GM20000 (cell line): Measurements from ENCODE around the gene ARMH3.

Experiments used
- DNase-seq: peaks from one replicate; pipeline ENCODE4 v3.0.0; 2012; ENCODE audit warnings: low spot score
- TF ChIP-seq, protein P1 (sequence below): IDR thresholded peaks from 2 replicates; pipeline ENCODE4 v1.5.1; 2012; ENCODE audit warnings: mild to moderate bottlenecking, control low read depth; ENCODE audit errors: extremely low read depth, missing control alignments

ARMH3 gene

GRCh38 chr10:101816913-101817336 is 239.0 kb downstream of the ARMH3 start:
- DNase-seq = peak; percentile 59

DNA sequence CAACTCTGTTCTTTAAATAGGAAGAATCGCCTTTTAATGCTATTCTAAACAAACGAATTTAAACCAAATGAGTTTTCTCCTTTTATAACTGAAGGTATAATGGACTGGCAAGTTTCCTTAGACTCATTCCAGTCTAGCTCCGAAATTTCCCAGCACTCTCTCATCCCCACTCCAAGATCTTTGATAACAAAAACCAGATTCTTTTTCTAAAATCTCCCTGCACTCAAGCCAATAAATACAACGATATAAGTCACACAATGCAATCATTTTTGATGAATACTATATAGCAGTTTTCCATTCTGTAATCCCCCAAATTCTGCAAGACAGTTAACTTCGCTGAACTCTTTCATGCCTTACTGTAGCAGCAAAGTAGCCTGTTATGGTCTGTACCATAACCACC is 239.6 kb downstream of the ARMH3 start:
- no peak for DNase-seq
- TF ChIP-seq, protein P1, sequence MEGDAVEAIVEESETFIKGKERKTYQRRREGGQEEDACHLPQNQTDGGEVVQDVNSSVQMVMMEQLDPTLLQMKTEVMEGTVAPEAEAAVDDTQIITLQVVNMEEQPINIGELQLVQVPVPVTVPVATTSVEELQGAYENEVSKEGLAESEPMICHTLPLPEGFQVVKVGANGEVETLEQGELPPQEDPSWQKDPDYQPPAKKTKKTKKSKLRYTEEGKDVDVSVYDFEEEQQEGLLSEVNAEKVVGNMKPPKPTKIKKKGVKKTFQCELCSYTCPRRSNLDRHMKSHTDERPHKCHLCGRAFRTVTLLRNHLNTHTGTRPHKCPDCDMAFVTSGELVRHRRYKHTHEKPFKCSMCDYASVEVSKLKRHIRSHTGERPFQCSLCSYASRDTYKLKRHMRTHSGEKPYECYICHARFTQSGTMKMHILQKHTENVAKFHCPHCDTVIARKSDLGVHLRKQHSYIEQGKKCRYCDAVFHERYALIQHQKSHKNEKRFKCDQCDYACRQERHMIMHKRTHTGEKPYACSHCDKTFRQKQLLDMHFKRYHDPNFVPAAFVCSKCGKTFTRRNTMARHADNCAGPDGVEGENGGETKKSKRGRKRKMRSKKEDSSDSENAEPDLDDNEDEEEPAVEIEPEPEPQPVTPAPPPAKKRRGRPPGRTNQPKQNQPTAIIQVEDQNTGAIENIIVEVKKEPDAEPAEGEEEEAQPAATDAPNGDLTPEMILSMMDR = no peak

More at GRCh38 chr10:101816913-101817336, 239.0 kb downstream of the ARMH3 start:
- TF ChIP-seq, protein P1 = no peak

DNA sequence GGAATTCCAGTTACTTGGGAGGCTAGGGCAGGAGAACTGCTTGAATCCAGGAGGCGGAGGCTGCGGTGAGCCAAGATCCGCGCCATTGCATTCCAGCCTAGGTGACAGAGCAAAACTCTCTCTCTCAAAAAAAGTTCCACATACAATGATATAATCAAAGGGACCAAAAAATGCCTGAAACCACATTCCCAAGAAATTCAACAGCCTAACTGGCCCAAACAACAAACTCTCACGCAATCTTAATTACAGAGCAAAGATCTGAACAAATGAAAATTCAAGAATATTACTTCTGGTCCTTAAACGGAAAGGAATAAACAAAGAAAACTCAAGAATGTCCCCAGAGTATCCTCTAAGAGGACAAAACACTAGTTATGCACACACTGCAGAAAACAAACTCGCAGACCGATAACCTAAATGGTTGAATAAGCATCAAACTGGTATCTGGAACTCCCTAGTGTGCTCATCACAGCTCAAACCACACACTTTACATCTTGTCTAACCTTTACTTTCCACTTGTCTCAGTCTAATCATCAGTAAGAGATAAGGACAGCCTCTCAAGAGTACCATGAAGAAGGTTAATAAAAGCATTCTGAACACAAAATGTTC is 241.4 kb downstream of the ARMH3 start:
- peak; percentile 58 for DNase-seq
- TF ChIP-seq, protein P1 = no peak

GRCh38 chr10:101812606-101813005 is 243.4 kb downstream of the ARMH3 start:
- DNase-seq = no peak
- TF ChIP-seq, protein P1 = no peak

DNA sequence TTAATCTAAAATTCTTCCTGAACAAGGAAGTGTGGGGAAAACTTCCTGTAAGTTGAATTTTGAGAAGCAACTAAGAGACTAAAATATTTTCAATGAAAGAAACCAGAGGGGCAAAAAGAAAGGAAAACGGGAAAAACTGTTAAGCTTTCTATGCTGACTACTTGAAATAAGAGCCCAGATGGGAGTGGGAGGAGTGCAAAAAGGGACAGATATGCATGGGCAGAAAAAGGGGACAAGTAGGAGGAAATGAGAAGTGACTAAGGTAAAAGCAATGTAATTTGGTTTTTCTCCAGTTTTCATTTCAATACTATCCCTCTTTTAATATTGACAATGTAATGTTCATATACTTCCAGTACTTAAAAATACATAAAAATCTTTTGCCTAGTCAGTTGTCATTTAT is 248.8 kb downstream of the ARMH3 start:
- DNase-seq = no peak
- TF ChIP-seq, protein P1 = no peak

GRCh38 chr10:101803511-101803910 is 252.5 kb downstream of the ARMH3 start:
- TF ChIP-seq, protein P1 = no peak
- DNase-seq = no peak

DNA sequence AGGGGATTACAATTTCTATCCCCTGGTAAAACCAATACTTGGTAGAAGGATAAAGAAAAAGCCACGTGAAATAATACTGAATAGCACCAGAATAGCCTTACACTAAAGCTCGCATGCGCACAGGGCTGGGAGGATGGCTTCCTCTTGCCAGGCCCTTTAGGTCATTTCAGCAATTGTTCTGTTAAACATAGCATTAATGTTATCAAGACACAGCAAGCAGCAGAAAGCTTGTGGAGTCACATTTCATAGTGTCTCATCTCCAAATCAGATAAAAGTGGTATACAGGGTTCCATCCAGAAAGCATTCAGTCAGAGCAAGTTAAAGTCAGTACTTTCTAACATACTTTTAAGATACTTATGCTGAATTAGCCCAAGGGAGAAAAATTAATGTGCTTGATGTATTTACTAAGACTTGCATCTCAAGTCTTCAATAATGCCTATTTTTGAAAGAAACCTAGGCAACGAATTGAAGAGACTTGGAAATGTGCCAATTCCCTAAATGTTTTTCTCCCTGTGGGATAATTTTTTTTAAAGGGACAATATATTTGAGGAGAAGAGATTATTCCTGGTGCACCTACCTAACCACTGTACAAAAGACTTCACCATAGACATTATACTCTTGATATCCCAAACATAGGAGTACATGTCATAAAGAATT is 258.4 kb downstream of the ARMH3 start:
- TF ChIP-seq, protein P1 = no peak
- no peak for DNase-seq
